ENCODE measurements around the gene SLC27A1.

SLC27A1 gene

DNA sequence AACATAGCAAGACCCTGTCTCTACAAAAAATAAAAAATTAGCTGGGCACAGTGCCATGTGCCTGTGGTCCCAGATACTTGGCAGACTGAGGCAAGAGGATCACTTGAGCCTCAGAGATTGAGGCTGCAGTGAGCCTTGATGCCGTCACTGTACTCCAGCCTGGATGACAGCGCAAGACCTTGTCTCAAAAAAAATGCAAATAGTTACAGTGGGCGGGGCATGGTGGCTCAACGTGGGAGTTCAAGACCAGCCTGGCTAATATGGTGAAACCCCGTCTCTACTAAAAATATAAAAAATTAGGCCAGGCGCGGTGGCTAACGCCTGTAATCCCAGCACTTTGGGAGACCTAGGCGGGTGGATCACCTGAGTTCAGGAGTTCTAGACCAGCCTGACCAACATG is 49.6 kb downstream of the SLC27A1 start:
- TF ChIP-seq, protein P1, sequence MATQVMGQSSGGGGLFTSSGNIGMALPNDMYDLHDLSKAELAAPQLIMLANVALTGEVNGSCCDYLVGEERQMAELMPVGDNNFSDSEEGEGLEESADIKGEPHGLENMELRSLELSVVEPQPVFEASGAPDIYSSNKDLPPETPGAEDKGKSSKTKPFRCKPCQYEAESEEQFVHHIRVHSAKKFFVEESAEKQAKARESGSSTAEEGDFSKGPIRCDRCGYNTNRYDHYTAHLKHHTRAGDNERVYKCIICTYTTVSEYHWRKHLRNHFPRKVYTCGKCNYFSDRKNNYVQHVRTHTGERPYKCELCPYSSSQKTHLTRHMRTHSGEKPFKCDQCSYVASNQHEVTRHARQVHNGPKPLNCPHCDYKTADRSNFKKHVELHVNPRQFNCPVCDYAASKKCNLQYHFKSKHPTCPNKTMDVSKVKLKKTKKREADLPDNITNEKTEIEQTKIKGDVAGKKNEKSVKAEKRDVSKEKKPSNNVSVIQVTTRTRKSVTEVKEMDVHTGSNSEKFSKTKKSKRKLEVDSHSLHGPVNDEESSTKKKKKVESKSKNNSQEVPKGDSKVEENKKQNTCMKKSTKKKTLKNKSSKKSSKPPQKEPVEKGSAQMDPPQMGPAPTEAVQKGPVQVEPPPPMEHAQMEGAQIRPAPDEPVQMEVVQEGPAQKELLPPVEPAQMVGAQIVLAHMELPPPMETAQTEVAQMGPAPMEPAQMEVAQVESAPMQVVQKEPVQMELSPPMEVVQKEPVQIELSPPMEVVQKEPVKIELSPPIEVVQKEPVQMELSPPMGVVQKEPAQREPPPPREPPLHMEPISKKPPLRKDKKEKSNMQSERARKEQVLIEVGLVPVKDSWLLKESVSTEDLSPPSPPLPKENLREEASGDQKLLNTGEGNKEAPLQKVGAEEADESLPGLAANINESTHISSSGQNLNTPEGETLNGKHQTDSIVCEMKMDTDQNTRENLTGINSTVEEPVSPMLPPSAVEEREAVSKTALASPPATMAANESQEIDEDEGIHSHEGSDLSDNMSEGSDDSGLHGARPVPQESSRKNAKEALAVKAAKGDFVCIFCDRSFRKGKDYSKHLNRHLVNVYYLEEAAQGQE (IDR thresholded peaks at IDR 0.05; ENCODE audit: insufficient read depth in 1 of 2, low read depth in 2 of 2, low read length in 2 of 2) = no peak
- TF ChIP-seq POLR2AphosphoS5 (IDR thresholded peaks at IDR 0.05; ENCODE audit: low read depth, low read length) = no peak
- no peak for TF ChIP-seq SIN3A (IDR thresholded peaks at IDR 0.05; ENCODE audit: borderline replicate concordance, insufficient read depth, low read length)
- no peak for TF ChIP-seq FOXP2 (optimal IDR thresholded peaks at IDR 0.05; ENCODE audit: borderline replicate concordance, extremely low read depth, extremely low read length, insufficient read depth)
- TF ChIP-seq TAF1 (IDR thresholded peaks at IDR 0.05; ENCODE audit: borderline replicate concordance, insufficient read depth, low read length) = no peak

DNA sequence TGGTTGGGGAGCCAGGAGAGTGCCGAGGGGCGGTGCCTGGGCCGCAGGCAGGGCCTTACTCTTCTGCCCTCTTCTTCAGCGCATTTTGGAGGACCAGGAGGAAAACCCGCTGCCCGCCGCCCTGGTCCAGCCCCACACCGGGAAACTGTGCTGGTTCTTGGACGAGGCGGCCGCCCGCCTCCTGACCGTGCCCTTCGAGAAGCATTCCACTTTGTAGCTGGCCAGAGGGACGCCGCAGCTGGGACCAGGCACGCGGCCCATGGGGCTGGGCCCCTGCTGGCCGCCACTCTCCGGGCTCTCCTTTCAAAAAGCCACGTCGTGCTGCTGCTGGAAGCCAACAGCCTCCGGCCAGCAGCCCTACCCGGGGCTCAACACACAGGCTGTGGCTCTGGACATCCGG is 50.5 kb downstream of the SLC27A1 start:
- TF ChIP-seq TAF1 (IDR thresholded peaks at IDR 0.05; ENCODE audit: borderline replicate concordance, insufficient read depth, low read length) (no peak), SIN3A (IDR thresholded peaks at IDR 0.05; ENCODE audit: borderline replicate concordance, insufficient read depth, low read length) (no peak), FOXP2 (optimal IDR thresholded peaks at IDR 0.05; ENCODE audit: borderline replicate concordance, extremely low read depth, extremely low read length, insufficient read depth) (no peak)
- TF ChIP-seq, protein P1 (IDR thresholded peaks at IDR 0.05; ENCODE audit: insufficient read depth in 1 of 2, low read depth in 2 of 2, low read length in 2 of 2) = no peak

DNA sequence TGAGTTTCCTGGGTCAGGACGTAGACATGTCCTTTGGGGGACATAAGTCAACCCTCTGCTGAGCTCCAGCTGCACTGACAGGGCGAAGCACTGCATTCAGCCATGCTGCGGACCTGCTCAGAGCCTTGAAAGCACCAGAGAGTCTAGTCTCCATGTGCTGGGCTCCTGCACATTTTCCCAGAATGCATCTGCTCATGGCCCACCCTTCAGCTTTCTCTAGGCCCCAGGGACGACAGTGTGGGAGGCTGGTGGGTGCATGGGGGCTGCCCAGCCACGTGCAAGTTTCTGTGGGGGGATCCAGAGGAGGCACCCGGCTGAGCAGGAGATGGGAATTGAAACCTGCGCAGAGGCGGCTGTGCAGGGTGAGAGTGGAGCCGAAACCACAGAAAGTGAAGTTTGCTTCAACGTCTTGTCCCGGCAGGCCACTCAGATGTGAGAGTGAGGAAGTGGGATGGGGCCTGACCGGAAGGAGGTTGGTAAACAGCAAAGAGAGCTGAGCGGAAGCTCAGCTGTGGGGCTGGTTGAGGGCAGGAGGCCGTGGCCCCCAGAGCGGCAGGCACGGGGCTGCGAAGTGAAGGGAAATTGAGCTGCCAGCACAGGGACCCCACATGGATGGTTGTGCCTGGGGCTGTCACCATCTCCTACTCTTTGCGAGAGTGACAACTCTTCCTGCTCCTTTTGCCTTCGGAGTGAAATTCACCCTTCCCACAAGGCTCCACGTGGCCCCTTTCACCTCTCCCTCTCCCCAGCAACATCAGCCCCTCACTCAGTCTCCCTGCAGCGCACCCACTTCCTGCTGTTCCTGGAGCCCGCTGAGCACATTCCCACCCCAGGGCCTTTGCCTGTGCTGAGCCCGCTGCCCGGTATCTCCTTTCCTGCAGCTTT is 52.9 kb downstream of the SLC27A1 start:
- TF ChIP-seq FOXP2 (optimal IDR thresholded peaks at IDR 0.05; ENCODE audit: borderline replicate concordance, extremely low read depth, extremely low read length, insufficient read depth) = peak; percentile 99
- no peak for TF ChIP-seq POLR2AphosphoS5 (IDR thresholded peaks at IDR 0.05; ENCODE audit: low read depth, low read length)

DNA sequence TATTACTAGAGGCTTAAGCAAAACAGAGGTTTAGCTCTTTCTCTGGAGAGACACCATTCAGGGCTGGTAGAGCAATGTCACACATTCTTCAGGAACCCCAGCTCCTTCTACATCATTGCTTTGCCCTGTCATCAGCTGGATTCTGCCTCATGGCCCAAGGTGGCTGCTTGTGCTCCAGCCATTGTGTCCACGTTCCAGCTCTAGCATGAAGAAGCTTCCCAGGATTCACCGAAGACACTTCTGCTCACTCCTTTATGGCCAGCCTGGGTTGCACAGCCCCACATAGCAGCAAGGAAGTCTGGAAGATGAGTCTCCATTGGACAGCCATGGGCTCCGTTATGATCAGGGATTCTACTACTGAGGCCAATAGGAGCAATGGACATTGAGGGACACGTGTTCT is 54.3 kb downstream of the SLC27A1 start:
- no peak for TF ChIP-seq SIN3A (IDR thresholded peaks at IDR 0.05; ENCODE audit: borderline replicate concordance, insufficient read depth, low read length)
- TF ChIP-seq, protein P1 (IDR thresholded peaks at IDR 0.05; ENCODE audit: insufficient read depth in 1 of 2, low read depth in 2 of 2, low read length in 2 of 2) = no peak
- no peak for TF ChIP-seq FOXP2 (optimal IDR thresholded peaks at IDR 0.05; ENCODE audit: borderline replicate concordance, extremely low read depth, extremely low read length, insufficient read depth)
- no peak for TF ChIP-seq TAF1 (IDR thresholded peaks at IDR 0.05; ENCODE audit: borderline replicate concordance, insufficient read depth, low read length)
- TF ChIP-seq POLR2AphosphoS5 (IDR thresholded peaks at IDR 0.05; ENCODE audit: low read depth, low read length) = no peak

DNA sequence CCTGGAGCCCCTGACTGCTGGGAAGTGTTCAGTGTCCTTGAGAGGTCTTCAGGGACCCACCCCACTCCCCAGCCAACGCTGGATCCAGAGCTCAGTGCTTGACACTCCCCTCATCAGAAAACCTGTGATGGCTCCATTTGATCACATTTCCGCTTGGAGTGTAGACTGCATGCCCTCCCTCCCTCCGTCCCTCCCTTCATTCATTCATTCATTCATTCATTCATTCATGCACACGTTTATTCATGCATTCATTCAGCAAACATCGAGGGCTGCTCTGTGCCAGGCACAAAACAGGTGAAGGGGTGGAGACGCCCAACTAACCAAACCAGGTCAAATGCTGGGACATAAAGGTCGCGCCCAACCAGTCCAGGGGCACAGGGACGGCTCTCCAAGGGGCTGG is 54.8 kb downstream of the SLC27A1 start:
- TF ChIP-seq TAF1 (IDR thresholded peaks at IDR 0.05; ENCODE audit: borderline replicate concordance, insufficient read depth, low read length) = no peak
- no peak for TF ChIP-seq SIN3A (IDR thresholded peaks at IDR 0.05; ENCODE audit: borderline replicate concordance, insufficient read depth, low read length)
- TF ChIP-seq FOXP2 (optimal IDR thresholded peaks at IDR 0.05; ENCODE audit: borderline replicate concordance, extremely low read depth, extremely low read length, insufficient read depth) = no peak
- TF ChIP-seq, protein P1 (IDR thresholded peaks at IDR 0.05; ENCODE audit: insufficient read depth in 1 of 2, low read depth in 2 of 2, low read length in 2 of 2) = no peak
- TF ChIP-seq POLR2AphosphoS5 (IDR thresholded peaks at IDR 0.05; ENCODE audit: low read depth, low read length) = no peak
